HG03457 (cell line): ENCODE results near the gene SPIRE1.
"Not testable (repeated sequence)": the region's sequence is repeated elsewhere in the genome, so short reads cannot be mapped to it uniquely, and the experiment has no call there.

Experiments
- ATAC-seq: cut with Tn5 transposase; IDR thresholded peaks from one replicate; pipeline ENCODE4 v1.9.1; 2021; ENCODE audit warnings: moderate number of reproducible peaks; ENCODE audit not compliant: unreplicated experiment

SPIRE1 gene

GRCh38 chr18:12556946-12557806 is 100.7 kb downstream of the SPIRE1 start:
- no peak for ATAC-seq

GRCh38 chr18:12554796-12555388 is 103.0 kb downstream of the SPIRE1 start:
- no peak for ATAC-seq

- no peak for ATAC-seq
Measured at GRCh38 chr18:12552879-12553242, 105.0 kb downstream of the SPIRE1 start.

- not testable (repeated sequence) for ATAC-seq
Measured at GRCh38 chr18:12551943-12552878, 105.7 kb downstream of the SPIRE1 start.

GRCh38 chr18:12551466-12551865 is 106.4 kb downstream of the SPIRE1 start:
- not testable (repeated sequence) for ATAC-seq

- no peak for ATAC-seq
Measured at GRCh38 chr18:12543697-12544096, 114.2 kb downstream of the SPIRE1 start.

GRCh38 chr18:12540751-12541150 is 117.2 kb downstream of the SPIRE1 start:
- ATAC-seq = no peak

GRCh38 chr18:12539158-12539557 is 118.7 kb downstream of the SPIRE1 start:
- not testable (repeated sequence) for ATAC-seq

GRCh38 chr18:12534820-12535219 is 123.1 kb downstream of the SPIRE1 start:
- ATAC-seq = no peak

- no peak for ATAC-seq
Measured at GRCh38 chr18:12532661-12533060, 125.2 kb downstream of the SPIRE1 start.

- ATAC-seq = no peak
Measured at GRCh38 chr18:12531749-12532148, 126.2 kb downstream of the SPIRE1 start.

GRCh38 chr18:12520442-12520992 is 137.4 kb downstream of the SPIRE1 start:
- no peak for ATAC-seq

- ATAC-seq = no peak
Measured at GRCh38 chr18:12518832-12519531, 138.9 kb downstream of the SPIRE1 start.

- ATAC-seq = no peak
Measured at GRCh38 chr18:12518326-12518725, 139.6 kb downstream of the SPIRE1 start.

GRCh38 chr18:12517142-12517825 is 140.6 kb downstream of the SPIRE1 start:
- no peak for ATAC-seq

GRCh38 chr18:12516049-12516630 is 141.8 kb downstream of the SPIRE1 start:
- no peak for ATAC-seq

- ATAC-seq = no peak
Measured at GRCh38 chr18:12515550-12515949, 142.4 kb downstream of the SPIRE1 start.

- ATAC-seq = no peak
Measured at GRCh38 chr18:12507007-12507406, 150.9 kb downstream of the SPIRE1 start.

- ATAC-seq = no peak
Measured at GRCh38 chr18:12500986-12501385, 156.9 kb downstream of the SPIRE1 start.
